ENCODE measurements around the gene EID3.
"Not testable (repeated sequence)": the region's sequence is repeated elsewhere in the genome, so short reads cannot be mapped to it uniquely, and the experiment has no call there.

EID3 gene

GRCh38 chr12:104281636-104282035 lies 21.9 kb upstream of the EID3 start:
- peak overlapping the region; percentile 55 for H3K27ac Mint-ChIP-seq
- no peaks in the 10 kb centered on the region for H3K9me3 Mint-ChIP-seq
- H3K36me3 Mint-ChIP-seq: peaks cover 3% of the 10 kb centered on the region
- H3K4me1 Mint-ChIP-seq: peaks cover 30% of the 10 kb centered on the region
- no peak overlapping the region for H3K4me3 Mint-ChIP-seq
- H3K27me3 Mint-ChIP-seq: peaks cover 3% of the 10 kb centered on the region

GRCh38 chr12:104282109-104282508 lies 21.4 kb upstream of the EID3 start:
- H3K27me3 Mint-ChIP-seq: peaks cover 3% of the 10 kb centered on the region
- peaks cover 32% of the 10 kb centered on the region for H3K4me1 Mint-ChIP-seq
- H3K9me3 Mint-ChIP-seq: no peaks in the 10 kb centered on the region
- peaks cover 3% of the 10 kb centered on the region for H3K36me3 Mint-ChIP-seq
- no peak overlapping the region for H3K27ac Mint-ChIP-seq
- H3K4me3 Mint-ChIP-seq: no peak overlapping the region

- Mint-ChIP-seq H3K36me3 (peaks cover 15% of the 10 kb centered on the region), H3K9me3 (no peaks in the 10 kb centered on the region)
These were observed 17.6 kb upstream of the EID3 start for GRCh38 chr12:104285740-104286515.

GRCh38 chr12:104286516-104287482 lies 16.7 kb upstream of the EID3 start:
- H3K27me3 Mint-ChIP-seq: no peaks in the 10 kb centered on the region
- H3K27ac Mint-ChIP-seq: peak overlapping the region; percentile 100
- peak overlapping the region; percentile 100 for H3K4me3 Mint-ChIP-seq
- H3K4me1 Mint-ChIP-seq: peaks cover 33% of the 10 kb centered on the region
- H3K9me3 Mint-ChIP-seq: no peaks in the 10 kb centered on the region
- H3K36me3 Mint-ChIP-seq: peaks cover 15% of the 10 kb centered on the region

More at GRCh38 chr12:104285740-104286515, 17.6 kb upstream of the EID3 start:
- Mint-ChIP-seq H3K27me3 (peaks cover 3% of the 10 kb centered on the region), H3K4me3 (peak overlapping the region; percentile 100), H3K4me1 (peaks cover 36% of the 10 kb centered on the region), H3K27ac (peak overlapping the region; percentile 100)

GRCh38 chr12:104288635-104289274 lies 14.8 kb upstream of the EID3 start:
- Mint-ChIP-seq H3K4me1 (peaks cover 46% of the 10 kb centered on the region), H3K27ac (peak overlapping the region; percentile 100), H3K9me3 (no peaks in the 10 kb centered on the region), H3K36me3 (peaks cover 23% of the 10 kb centered on the region), H3K4me3 (peak overlapping the region; percentile 100), H3K27me3 (no peaks in the 10 kb centered on the region)

DNA sequence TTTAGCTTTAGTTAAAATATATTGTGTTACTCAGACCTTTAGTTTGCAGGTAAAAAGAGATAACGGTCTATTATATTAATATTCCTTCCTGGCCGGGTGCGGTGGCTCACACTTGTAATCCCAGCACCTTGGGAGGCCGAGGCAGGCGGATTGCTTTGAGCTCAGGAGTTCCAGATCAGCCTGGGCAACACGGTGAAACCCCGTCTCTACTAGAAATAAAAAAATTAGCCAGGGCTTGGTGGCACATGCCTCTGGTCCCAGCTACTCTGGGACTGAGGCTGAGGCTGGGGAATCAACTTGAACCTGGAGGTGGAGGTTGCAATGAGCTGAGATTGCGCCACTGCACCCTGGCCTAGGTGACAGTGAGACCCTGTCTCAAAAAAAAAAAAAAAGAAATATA lies 13.2 kb upstream of the EID3 start:
- no peaks in the 10 kb centered on the region for H3K27me3 Mint-ChIP-seq
- no peaks in the 10 kb centered on the region for H3K9me3 Mint-ChIP-seq
- H3K4me3 Mint-ChIP-seq: peak overlapping the region; percentile 39
- H3K27ac Mint-ChIP-seq: no peak overlapping the region
- H3K36me3 Mint-ChIP-seq: peaks cover 29% of the 10 kb centered on the region
- peaks cover 55% of the 10 kb centered on the region for H3K4me1 Mint-ChIP-seq

GRCh38 chr12:104290855-104291254 lies 12.7 kb upstream of the EID3 start:
- peaks cover 33% of the 10 kb centered on the region for H3K36me3 Mint-ChIP-seq
- no peaks in the 10 kb centered on the region for H3K27me3 Mint-ChIP-seq
- H3K4me3 Mint-ChIP-seq: peak overlapping the region; percentile 47
- H3K4me1 Mint-ChIP-seq: peaks cover 54% of the 10 kb centered on the region
- H3K9me3 Mint-ChIP-seq: no peaks in the 10 kb centered on the region
- H3K27ac Mint-ChIP-seq: no peak overlapping the region

DNA sequence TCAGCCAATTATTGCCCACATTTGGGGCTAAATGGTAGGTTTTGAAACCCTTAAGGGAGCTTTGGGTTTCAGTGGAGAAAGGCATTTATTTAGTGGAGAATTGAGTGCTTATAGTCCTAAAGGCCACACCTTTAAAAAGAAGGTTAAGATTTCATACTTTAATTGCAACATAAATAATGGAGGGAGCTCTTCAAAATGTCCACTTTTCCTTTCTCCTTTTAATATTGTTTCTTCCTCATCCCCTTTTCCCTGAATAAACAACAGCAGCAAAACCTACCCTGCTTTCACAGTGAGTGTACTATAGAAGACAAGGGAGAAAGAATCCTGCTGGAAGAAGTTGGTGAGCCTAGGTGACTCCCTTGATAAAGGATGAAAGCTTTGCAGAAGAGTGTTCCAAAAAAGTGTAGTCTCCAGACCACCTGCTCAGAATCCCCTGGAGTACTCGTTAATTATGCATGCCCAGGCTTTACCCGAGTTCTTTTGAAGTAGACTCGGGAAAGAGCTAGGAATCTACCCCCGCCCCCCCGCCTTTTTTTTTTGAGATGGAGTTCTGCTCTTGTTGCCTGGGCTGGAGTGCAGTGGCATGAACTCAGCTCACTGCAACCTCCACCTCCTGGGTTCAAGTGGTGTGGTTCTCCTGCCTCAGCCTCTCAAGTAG lies 11.5 kb upstream of the EID3 start:
- H3K36me3 Mint-ChIP-seq: peaks cover 35% of the 10 kb centered on the region

DNA sequence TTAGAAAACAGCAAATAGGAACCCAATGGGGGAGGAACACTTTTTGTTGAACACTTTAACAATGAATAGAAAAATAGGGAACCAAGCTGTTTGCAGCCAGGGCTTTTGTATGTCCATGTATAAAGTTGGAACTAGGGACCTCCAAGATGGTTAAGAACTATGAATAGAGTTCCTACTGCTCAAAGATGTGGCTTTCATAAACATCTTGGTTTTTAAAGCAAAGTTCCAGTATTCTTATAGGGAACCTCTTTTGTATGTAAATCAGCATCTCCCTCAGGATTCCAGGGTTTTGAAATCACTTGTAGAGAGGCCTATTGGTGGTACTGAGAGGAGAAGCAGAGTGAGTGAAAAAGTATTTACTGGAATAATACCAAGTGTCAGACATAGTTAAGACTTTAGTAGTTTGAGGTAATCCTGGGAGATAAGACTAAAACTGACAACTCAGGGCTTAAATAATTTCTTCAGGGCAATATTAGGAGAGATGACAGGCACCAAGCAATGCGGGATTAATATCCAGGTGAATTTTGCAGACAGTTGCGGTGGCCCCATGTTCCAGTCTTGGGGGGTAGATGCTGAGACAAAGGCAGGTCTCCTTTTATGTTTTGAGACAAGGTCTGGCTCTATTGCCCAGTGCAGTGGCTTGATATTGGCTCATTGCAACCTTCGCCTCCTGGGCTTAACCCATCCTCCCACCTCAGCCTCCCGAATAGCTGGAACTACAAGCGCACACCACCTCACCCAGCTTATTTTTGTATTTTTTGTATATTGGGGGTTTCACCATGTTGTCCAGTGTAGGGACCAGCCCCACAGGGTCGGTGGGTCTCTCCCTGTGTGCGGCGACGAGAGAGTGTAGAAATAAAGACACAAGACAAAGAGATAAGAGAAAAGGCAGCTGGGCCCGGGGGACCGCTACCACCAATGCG lies 10.4 kb upstream of the EID3 start:
- Mint-ChIP-seq H3K36me3 (peaks cover 31% of the 10 kb centered on the region), H3K27ac (peak overlapping the region; percentile 30)

More for the DNA sequence above, 11.5 kb upstream of the EID3 start:
- H3K9me3 Mint-ChIP-seq: no peaks in the 10 kb centered on the region
- H3K27me3 Mint-ChIP-seq: no peaks in the 10 kb centered on the region
- peak overlapping the region; percentile 33 for H3K4me3 Mint-ChIP-seq
- H3K4me1 Mint-ChIP-seq: peaks cover 48% of the 10 kb centered on the region
- H3K27ac Mint-ChIP-seq: peak overlapping the region; percentile 72

GRCh38 chr12:104294158-104294859 lies 9.2 kb upstream of the EID3 start:
- peaks cover 22% of the 10 kb centered on the region for H3K36me3 Mint-ChIP-seq
- peaks cover 47% of the 10 kb centered on the region for H3K4me1 Mint-ChIP-seq
- not testable (repeated sequence) for H3K9me3 Mint-ChIP-seq, H3K4me3 Mint-ChIP-seq, H3K27me3 Mint-ChIP-seq, H3K27ac Mint-ChIP-seq

More for the DNA sequence above, 10.4 kb upstream of the EID3 start:
- Mint-ChIP-seq H3K4me3 (peak overlapping the region; percentile 19), H3K9me3 (no peaks in the 10 kb centered on the region), H3K27me3 (no peaks in the 10 kb centered on the region), H3K4me1 (peaks cover 54% of the 10 kb centered on the region)

DNA sequence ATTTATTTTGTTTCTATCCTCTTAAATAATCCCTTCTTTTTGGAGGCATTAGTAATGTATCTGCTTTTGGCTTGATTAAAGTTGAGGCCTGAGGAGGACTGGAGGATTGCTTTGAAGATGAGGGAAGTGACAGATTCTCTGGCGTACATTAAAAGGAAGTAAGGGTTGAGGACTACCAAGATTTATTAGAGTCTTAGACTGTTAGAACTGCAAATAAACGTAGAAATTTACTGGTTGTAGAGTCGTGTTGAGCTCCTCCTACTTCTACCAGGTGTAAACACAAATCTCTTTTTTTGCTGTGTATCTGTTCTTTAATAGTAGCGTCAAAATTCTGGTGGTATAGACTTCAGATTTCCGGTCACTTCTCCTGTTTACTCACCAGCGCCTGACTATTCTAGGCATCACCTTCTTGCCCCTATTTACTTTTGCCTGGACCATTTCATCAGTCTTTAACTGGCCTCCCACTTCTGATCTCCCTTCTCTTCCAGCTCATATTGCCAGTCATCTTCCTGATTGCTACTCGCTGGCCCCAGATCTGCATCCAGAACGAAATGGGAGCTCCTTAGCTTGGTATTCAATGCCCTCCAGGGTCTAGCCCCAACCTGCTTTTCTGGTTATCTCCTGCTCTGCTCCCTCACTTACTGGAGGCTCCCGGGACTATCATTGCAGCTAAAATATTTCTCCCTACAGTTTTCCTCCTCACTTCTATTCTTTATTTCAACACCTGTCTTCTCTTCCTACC lies 8.4 kb upstream of the EID3 start:
- Mint-ChIP-seq H3K27me3 (no peaks in the 10 kb centered on the region), H3K36me3 (peaks cover 20% of the 10 kb centered on the region), H3K27ac (no peak overlapping the region), H3K4me1 (peaks cover 51% of the 10 kb centered on the region), H3K9me3 (no peaks in the 10 kb centered on the region), H3K4me3 (no peak overlapping the region)

- Mint-ChIP-seq H3K9me3 (no peaks in the 10 kb centered on the region), H3K36me3 (peaks cover 20% of the 10 kb centered on the region), H3K4me1 (peaks cover 51% of the 10 kb centered on the region), H3K4me3 (no peak overlapping the region), H3K27me3 (no peaks in the 10 kb centered on the region), H3K27ac (no peak overlapping the region)
These were observed 7.6 kb upstream of the EID3 start for GRCh38 chr12:104295954-104296353.

- H3K27ac Mint-ChIP-seq: no peak overlapping the region
- no peaks in the 10 kb centered on the region for H3K27me3 Mint-ChIP-seq
- peaks cover 54% of the 10 kb centered on the region for H3K4me1 Mint-ChIP-seq
- H3K9me3 Mint-ChIP-seq: no peaks in the 10 kb centered on the region
- H3K4me3 Mint-ChIP-seq: peak overlapping the region; percentile 39
- peaks cover 20% of the 10 kb centered on the region for H3K36me3 Mint-ChIP-seq
These were observed 6.8 kb upstream of the EID3 start for GRCh38 chr12:104296718-104297117.
